Testis (tissue), 3 donors: ENCODE results near the gene ARID4B. TPM values are rescaled to one million over a fixed set of nuclear protein-coding genes. Genes with fewer than 3 reads are reported as not detected.

Experiments
- DNase-seq: peaks from one replicate; pipeline ENCODE4 v3.0.0-alpha.2; 2019
- H3K27ac ChIP-seq, 2 donors: fragments of 200-600 bp; sonication (generic); one replicate each; pipeline ENCODE4 v1.5.1; 2019
- H3K27me3 ChIP-seq: fragments of 200-600 bp; sonication (generic); one replicate; pipeline ENCODE4 v1.5.1; 2019
- H3K36me3 ChIP-seq: fragments of 200-600 bp; sonication (generic); one replicate; pipeline ENCODE4 v1.5.1; 2017; ENCODE audit warnings: low read depth; ENCODE audit errors: missing control alignments
- H3K4me1 ChIP-seq: fragments of 200-600 bp; sonication (generic); one replicate; pipeline ENCODE4 v1.5.1; 2019
- H3K4me3 ChIP-seq, 2 donors: fragments of 200-600 bp; sonication (generic); one replicate each; pipeline ENCODE4 v1.5.1; 2017 to 2019
- H3K9me3 ChIP-seq: fragments of 200-600 bp; sonication (generic); one replicate; pipeline ENCODE4 v1.5.1; 2017
- CTCF ChIP-seq, 3 experiments: fragments of 450-650 bp in 2 of 3; fragments of 200-600 bp in 1 of 3; sonication (generic) in 1 of 3; IDR thresholded peaks; one replicate each; pipeline ENCODE4 v1.5.1; 2016 to 2019; ENCODE audit warnings: antibody characterized with exemption in 3 of 3, mild to moderate bottlenecking in 2 of 3, moderate library complexity in 1 of 3
- POLR2A ChIP-seq: fragments of 450-650 bp; IDR thresholded peaks from one replicate; pipeline ENCODE4 v1.6.1; 2017; ENCODE audit warnings: antibody characterized with exemption, mild to moderate bottlenecking, moderate library complexity
- WGBS, 2 donors: methylation state at CpG; one replicate each; pipeline ENCODE4 v1.1.5; 2018; 5-methylcytosine and 5-hydroxymethylcytosine counted together
- intact Hi-C: fragments of 100-400 bp; cut with DNase I; formaldehyde crosslinking; loops from one replicate; pipeline ENCODE4 v1.15.1; 2023; ENCODE audit warnings: low total_unique reads
- polyA plus RNA-seq: library from polyadenylated mRNA; stranded (reverse); fragments of 350-450 nt; fragmentation: Illumina TruSeq; extraction: RNeasy Lipid Tissue Mini Kit (QIAGEN cat#74804); gene quantifications from one replicate; pipeline ENCODE4 v1.2.3, GENCODE V29; 2014; ENCODE audit warnings: low read depth, low replicate concordance; ENCODE audit not compliant: insufficient read depth
- total RNA-seq, 2 donors: library from RNA; depleted of rRNA; stranded (reverse); fragments of >200 nt; gene quantifications; one replicate each; pipeline ENCODE4 v1.2.3, GENCODE V29; 2016

Gene ARID4B
- total and polyA plus RNA-seq, 3 donors from 2014 or later: 11.6 to 72.4 (median 60.0) TPM

GRCh38 chr1:235330918-235331285 is 2.9 kb upstream of the ARID4B start:
- Histone ChIP-seq H3K27ac (no peak overlapping the region), H3K4me1 (peaks cover 7% of the 10 kb centered on the region), H3K36me3 (no peaks in the 10 kb centered on the region), H3K4me3 (no peak overlapping the region), H3K9me3 (no peaks in the 10 kb centered on the region), H3K27me3 (no peaks in the 10 kb centered on the region)
- TF ChIP-seq CTCF (IDR thresholded peaks at IDR 0.05): no peak
- no peak for TF ChIP-seq POLR2A
- 64 to 65% methylated on average over 5 of the region's 5 CpGs for WGBS, 2 donors
- intact Hi-C loops: no loop called here
- DNase-seq: no peak

GRCh38 chr1:235329139-235329902 is 1.3 kb upstream of the ARID4B start:
- Histone ChIP-seq H3K27me3 (no peaks in the 10 kb centered on the region), H3K4me3 (peak overlapping the region; percentile 96 to 100), H3K4me1 (peaks cover 15% of the 10 kb centered on the region), H3K36me3 (no peaks in the 10 kb centered on the region), H3K9me3 (no peaks in the 10 kb centered on the region), H3K27ac (peak overlapping the region; percentile 87 to 99)
- TF ChIP-seq CTCF (IDR thresholded peaks at IDR 0.05) (no peak), POLR2A (no peak)
- DNase-seq: peak; percentile 40
- WGBS, 2 donors: 1 to 2% methylated on average over 24 of the region's 24 CpGs
- intact Hi-C loops: loop anchor here (10.0 kb wide), 1 partner anchor 225 kb away; no protein-coding TSS in a partner anchor

GRCh38 chr1:235328271-235329138 is 526 bp upstream of the ARID4B start, which contains the start of gene GGPS1:
TSS of gene GGPS1 (plus strand) at chr1:235328570. CDS start at chr1:235335265, 6,695 bp downstream.
- Histone ChIP-seq H3K27me3 (no peaks in the 10 kb centered on the region), H3K36me3 (no peaks in the 10 kb centered on the region), H3K27ac (peak within 1 kb of the TSS; percentile 99), H3K4me3 (peak within 1 kb of the TSS; percentile 96 to 100), H3K9me3 (no peaks in the 10 kb centered on the region), H3K4me1 (peaks cover 15% of the 10 kb centered on the region)
- 0 to 1% methylated on average over 54 of the region's 54 CpGs for WGBS, 2 donors
- peak; percentile 98 for DNase-seq
- TF ChIP-seq CTCF (IDR thresholded peaks at IDR 0.05): no peak
- peak; percentile 75 for TF ChIP-seq POLR2A
- intact Hi-C loops: loop anchor here (10.0 kb wide), 1 partner anchor 224 kb away; no protein-coding TSS in a partner anchor

GRCh38 chr1:235326719-235327558 is 1.0 kb downstream of the ARID4B start:
- no peak for TF ChIP-seq POLR2A
- no peak for TF ChIP-seq CTCF (IDR thresholded peaks at IDR 0.05)
- no peaks in the 10 kb centered on the region for H3K36me3 ChIP-seq
- intact Hi-C loops: loop anchor here (10.0 kb wide), 1 partner anchor 222 kb away; no protein-coding TSS in a partner anchor
- H3K4me3 ChIP-seq: peak overlapping the region; percentile 96 to 100
- 0 to 1% methylated on average over 13 to 64 of the region's 78 CpGs for WGBS, 2 donors
- H3K4me1 ChIP-seq: peaks cover 15% of the 10 kb centered on the region
- peak; percentile 49 for DNase-seq
- H3K27me3 ChIP-seq: no peaks in the 10 kb centered on the region
- no peaks in the 10 kb centered on the region for H3K9me3 ChIP-seq
- peak overlapping the region; percentile 99 for H3K27ac ChIP-seq
